Gastroesophageal sphincter (tissue), 3 donors: ENCODE results near the gene NKAIN4.
"Not testable (repeated sequence)": the region's sequence is repeated elsewhere in the genome, so short reads cannot be mapped to it uniquely, and the experiment has no call there.

Experiments
- CTCF ChIP-seq, 4 experiments: fragments of 200-600 bp in 2 of 4; fragments of 450-650 bp in 2 of 4; sonication (generic) in 1 of 4; IDR thresholded peaks; one replicate each; pipeline ENCODE4 v1.5.1; 2017 to 2019; ENCODE audit warnings: antibody characterized with exemption in 4 of 4, mild to moderate bottlenecking in 2 of 4, moderate library complexity in 2 of 4
- EP300 ChIP-seq: sonication (generic); formaldehyde crosslinking; IDR thresholded peaks from one replicate; pipeline ENCODE4 v1.6.1; 2017; ENCODE audit warnings: antibody characterized with exemption, mild to moderate bottlenecking

- TF ChIP-seq CTCF (IDR thresholded peaks at IDR 0.05); EP300: not testable (repeated sequence)
Observed at GRCh38 chr20:63251350-63251749, 2.9 kb downstream of the NKAIN4 start.
